ENCODE measurements around the gene FAM186B. TPM values are rescaled to one million over a fixed set of nuclear protein-coding genes. Genes with fewer than 3 reads are reported as not detected.

Gene FAM186B
- total RNA-seq, 1 experiment from 2014 or later, result 0.17 TPM

DNA sequence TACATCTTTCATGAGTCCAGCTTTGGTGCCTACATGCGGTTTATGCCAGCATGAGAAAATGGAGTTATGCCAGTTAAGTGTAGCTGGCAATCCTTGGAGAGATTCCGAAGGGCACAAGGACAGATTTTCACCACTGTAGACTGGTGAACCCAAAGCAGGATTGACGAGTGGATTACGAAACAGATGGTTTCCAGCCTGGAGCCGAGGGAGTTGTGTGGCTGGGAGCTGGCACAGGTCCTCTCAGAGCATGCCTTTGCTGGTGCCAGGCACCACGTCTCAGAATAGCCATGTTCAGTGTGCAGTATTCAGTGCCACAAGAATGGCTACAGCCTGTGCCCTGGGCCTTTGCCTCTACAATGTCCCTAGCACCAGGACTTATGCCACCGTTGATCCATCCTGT, 53.4 kb downstream of the FAM186B start:
- DNase-seq (ENCODE audit: low read depth), result no peak

DNA sequence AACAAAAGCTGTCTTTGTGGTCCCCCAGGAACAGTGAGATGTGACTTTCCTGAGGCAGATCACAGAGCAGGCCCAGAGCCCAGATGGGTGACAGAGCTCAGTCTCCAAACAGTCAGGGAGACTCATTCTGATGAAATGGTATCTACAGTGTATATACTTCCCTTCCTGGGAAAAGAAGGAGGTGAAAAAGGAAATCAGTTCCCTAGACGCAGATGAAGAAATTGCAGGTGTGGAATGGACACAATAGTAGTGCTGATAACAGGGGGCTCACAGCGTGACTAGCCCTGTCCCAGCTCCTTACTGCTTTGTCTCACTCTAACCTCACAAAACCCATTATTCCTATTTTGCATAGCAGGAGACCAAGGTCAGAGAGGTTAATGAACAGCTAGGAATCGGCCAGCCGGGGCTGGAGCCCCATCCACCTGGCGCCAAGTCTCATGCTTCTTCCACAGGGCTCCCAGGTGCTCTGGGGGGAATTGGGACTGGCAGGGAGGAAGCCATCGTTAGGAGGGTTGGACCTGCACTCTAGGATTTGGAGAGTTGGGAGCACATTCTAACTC, 54.7 kb downstream of the FAM186B start:
- no peak for DNase-seq (ENCODE audit: low read depth)

DNA sequence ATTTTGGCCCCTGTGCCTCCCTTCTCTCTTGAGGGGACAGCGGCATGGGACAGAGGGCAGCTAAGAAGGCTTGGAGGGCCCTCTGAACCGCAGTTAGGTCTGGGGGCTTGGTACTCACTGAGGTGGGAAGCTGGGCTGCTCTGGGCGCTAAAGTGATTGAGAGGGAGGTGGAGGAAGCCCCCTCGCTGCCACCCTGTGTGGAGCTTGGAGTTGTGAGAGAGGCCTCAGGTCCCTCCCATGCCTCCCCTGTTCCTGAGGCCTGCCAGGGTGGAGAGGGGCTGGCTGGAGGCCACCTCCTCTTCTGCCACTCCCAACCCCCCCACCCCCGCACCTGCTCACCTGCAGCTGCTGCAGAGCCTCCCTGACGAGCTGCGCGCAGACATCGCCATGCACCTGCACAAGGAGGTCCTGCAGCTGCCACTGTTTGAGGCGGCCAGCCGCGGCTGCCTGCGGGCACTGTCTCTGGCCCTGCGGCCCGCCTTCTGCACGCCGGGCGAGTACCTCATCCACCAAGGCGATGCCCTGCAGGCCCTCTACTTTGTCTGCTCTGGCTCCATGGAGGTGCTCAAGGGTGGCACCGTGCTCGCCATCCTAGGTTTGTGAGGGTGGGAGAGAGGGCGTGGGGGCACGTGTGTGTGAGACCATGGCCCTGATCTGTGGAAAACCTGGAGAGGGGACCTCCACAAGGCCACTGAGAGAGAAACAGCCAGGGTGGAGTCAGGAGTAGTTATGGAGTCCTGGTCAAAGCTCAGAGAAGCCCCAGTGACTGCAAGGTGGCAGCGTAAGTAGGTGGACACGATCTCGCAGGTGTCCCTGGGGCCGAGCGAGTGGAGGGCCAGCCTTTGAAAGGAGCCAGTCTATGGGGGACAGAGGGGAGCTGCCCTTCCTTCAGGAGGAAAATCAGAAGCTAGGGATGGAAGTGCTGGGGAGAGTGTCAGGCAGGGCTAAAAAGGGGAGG, 55.4 kb downstream of the FAM186B start:
- DNase-seq (ENCODE audit: low read depth), result no peak

DNA sequence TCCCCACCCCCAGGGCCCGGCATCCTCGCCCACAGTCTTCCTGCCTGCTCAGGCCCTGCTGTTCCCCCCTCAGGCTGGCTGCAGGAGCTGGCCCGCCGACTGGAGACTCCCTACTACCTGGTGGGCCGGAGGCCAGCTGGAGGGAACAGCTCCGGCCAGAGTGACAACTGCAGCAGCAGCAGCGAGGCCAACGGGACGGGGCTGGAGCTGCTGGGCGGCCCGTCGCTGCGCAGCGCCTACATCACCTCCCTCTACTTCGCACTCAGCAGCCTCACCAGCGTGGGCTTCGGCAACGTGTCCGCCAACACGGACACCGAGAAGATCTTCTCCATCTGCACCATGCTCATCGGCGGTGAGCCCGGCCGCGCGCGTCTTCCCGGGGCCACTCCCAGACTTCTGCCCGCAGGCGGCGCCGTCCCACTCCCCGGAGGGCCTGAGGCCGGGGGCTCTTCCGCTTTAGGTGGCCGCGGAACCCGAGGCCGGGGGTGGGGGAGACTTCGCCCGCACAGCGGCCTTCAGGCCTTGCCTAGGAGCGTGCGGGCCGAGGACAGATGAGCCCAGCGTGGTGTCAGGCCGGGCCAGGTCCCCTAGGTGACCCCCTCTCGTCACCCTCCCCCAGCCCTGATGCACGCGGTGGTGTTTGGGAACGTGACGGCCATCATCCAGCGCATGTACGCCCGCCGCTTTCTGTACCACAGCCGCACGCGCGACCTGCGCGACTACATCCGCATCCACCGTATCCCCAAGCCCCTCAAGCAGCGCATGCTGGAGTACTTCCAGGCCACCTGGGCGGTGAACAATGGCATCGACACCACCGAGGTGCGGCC, 56.4 kb downstream of the FAM186B start:
- DNase-seq (ENCODE audit: low read depth), result no peak

- DNase-seq (ENCODE audit: low read depth), result no peak
Observed at GRCh38 chr12:49548481-49548821, 57.0 kb downstream of the FAM186B start.

DNA sequence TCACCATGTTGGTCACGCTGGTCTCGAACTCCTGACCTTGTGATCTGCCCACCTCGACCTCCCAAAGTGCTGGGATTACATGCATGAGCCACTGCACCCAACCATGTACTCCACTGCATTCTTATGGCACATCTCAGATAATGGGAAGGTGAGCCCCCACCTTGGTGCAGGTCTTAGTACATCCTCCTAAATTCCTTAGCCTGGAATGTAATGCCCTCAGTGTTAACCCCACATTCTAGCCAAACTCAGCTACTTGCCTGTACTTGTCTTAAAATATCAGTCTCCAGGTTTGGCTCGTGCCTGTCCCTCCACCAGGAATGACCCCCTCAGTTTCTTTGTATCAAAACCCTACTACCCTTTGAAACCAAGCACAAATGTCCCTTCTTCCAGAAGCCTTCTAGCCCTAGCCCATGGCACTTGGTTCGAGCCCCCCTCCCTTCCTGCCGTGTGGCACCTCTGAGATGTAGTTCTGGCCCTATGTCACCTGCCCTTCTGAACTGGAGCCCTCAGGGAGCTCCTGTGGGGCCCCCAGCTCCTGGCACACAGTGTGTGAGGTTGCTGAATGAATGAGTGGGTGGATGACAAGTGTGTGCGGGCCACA, 58.2 kb downstream of the FAM186B start:
- DNase-seq (ENCODE audit: low read depth), result no peak

DNA sequence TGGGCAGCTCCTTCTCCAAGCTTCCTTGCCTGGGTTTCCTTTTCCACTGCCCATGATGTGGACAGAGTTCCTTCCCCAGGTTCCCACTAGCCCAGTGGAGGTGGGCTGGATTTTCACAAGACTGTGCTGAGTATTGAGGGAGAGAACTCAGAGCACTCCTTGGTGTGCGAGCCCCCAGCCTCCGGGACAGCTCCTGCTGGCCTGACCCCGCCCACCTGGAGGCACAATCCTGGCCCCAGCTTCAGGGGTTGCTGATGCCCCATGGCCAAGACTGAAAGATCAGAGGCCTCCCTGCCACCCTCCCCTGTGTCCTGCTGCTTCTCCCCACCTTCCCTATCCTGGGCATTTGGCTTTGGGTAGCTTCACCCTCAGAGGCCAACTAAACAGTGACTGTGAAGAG, 59.0 kb downstream of the FAM186B start:
- DNase-seq (ENCODE audit: low read depth), result no peak

- DNase-seq (ENCODE audit: low read depth), result no peak
Observed at GRCh38 chr12:49545815-49546214, 59.6 kb downstream of the FAM186B start.

GRCh38 chr12:49543914-49544815, 61.3 kb downstream of the FAM186B start:
- DNase-seq (ENCODE audit: low read depth), result no peak

GRCh38 chr12:49543221-49543913, 62.1 kb downstream of the FAM186B start:
- DNase-seq (ENCODE audit: low read depth), result no peak

DNA sequence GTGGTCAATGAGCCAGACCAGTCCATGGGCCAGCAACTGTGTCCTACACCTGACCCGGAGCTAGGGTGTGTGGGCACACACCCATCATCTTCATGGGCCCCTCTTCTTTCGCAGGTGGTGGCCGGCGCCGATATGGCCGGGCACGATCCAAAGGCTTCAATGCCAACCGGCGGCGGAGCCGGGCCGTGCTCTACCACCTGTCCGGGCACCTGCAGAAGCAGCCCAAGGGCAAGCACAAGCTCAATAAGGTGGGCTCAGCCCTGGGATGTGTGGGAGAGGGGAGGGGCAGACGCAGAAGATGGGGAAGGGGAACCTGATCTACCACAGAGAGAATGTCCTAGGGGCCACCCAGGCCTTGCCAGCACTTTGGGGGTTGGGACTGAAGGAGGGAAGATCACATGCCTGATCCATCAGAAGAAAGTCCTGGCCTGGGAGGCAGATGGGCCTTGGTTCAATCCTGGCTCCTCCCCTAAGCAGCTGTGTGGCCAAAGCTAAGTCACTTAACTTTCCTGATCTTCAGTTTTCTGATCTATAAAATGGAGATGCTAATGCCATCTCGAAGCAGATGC, 62.8 kb downstream of the FAM186B start:
- no peak for DNase-seq (ENCODE audit: low read depth)

GRCh38 chr12:49541911-49542505, 63.4 kb downstream of the FAM186B start:
- DNase-seq (ENCODE audit: low read depth), result no peak

GRCh38 chr12:49541140-49541861, 64.1 kb downstream of the FAM186B start:
- no peak for DNase-seq (ENCODE audit: low read depth)

GRCh38 chr12:49540229-49541139, 65.0 kb downstream of the FAM186B start:
- no peak for DNase-seq (ENCODE audit: low read depth)

DNA sequence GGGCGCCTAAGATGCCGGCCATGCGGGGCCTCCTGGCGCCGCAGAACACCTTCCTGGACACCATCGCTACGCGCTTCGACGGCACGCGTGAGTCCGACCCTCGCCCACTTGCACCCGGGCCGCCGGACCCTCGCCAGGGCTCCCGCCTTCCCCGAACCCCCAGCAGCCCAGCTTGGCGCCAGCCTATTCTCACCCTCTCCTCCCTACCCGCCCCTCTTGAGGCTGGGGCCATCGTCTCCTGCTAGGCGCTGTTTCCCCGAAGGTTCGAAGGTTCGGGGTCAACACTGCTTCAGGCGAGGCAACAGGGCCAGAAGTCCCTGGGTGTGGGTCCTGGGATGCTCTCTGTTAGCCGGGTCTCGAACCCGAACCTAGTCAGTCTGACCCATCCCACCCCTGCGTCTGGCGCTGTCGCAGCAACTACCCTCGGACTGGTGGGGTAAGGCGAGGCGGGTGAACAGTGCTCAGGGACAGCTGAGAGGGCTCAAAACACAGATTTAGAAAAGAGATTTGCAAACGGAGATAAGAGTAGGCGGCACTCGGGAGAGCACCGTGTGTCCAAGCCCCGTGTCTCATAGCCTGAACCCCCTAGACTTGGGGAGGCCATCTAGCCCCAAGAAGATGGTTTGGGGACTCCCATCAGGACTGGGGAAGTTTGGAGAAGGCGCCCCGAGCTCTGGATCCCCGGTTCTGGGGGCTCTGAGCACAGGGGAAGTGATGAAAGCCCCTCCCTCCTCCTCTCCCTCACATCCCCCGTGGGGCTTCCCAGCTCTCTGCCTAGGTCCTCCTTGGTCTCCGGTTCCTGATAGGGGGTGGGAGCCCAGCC, 65.8 kb downstream of the FAM186B start:
- DNase-seq (ENCODE audit: low read depth), result no peak

GRCh38 chr12:49538510-49539403, 66.7 kb downstream of the FAM186B start, which contains the start of gene KCNH3:
Gene KCNH3 (plus strand): TSS chr12:49539030. CDS start chr12:49539417, 387 bp downstream.
- DNase-seq (ENCODE audit: low read depth), result peak; percentile 81

All from Daoy (cell line).